ENCODE results near the gene STARD3.

Gene STARD3

DNA sequence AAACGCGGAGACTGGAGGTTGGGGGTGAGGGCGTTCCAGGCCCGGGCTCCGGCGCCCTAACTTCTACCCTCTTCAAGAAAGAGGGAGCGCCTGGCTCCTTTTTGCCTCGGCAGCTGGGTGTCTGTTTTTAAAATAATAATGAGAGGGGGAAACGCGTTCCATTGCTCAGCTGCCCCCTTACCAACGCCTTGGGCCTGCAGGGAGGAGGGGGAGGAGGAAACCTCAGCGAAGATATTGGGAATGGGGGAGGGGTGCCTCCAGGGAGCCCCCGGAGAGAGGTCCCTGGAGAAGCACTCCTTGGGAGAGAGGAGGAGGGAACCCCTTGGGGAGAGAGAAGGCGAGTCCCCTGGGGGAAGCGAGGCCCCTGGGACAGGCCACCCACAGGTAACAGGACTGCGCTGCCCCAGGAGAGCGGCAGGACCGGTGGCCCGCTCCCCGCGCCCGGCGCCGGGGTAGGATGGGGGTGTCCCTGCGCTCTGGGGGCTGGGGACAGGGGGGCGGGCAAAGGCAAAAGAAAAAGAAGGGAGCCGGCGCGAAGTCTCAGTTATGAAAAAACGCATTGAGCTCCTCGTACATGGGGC lies 31.9 kb upstream of the STARD3 start:
- no peak for DNase-seq

DNA sequence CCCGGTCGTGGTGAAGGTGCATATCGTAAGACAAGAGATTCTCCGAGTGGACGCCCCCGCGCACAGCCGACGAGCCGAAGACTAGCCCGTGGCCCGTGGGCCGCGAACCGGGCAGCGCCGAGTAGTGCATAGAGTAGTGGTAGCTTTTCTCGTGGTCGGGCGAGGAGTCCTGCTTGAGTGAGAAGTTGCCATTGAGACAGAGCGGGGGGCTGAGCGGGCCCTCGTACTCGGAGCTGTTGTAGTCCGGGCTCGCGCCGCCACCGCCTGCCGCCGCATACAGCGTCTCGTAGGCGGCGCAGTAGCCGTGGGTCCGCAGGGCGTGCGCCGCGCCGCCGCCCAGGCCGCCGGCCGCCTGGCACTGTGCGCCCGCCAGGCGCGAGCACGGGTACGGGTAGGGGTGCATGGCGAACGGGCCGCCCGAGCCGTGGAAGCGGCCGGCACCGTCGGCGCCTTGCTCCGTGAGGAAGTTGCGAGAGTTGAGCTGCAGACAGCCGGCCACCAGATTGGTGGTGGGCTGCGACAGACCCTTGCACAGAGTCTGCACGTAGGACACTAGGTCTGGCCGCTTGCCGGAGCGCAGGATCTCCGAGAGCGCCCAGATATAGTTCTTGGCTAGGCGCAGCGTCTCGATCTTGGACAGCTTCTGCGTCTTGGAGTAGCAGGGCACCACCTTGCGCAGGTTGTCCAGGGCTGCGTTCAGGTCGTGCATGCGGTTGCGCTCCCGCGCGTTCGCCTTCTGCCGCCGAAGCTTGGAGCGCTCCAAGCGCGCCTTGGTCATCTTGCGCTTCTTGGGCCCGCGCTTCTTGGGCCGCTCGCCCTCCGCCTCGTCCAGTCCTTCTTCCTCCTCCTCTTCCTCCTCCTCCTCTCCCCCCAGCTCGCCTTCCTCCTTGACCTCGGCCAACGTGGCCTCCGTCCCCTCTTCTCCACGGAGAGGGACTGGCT lies 31.2 kb upstream of the STARD3 start:
- no peak for DNase-seq

DNA sequence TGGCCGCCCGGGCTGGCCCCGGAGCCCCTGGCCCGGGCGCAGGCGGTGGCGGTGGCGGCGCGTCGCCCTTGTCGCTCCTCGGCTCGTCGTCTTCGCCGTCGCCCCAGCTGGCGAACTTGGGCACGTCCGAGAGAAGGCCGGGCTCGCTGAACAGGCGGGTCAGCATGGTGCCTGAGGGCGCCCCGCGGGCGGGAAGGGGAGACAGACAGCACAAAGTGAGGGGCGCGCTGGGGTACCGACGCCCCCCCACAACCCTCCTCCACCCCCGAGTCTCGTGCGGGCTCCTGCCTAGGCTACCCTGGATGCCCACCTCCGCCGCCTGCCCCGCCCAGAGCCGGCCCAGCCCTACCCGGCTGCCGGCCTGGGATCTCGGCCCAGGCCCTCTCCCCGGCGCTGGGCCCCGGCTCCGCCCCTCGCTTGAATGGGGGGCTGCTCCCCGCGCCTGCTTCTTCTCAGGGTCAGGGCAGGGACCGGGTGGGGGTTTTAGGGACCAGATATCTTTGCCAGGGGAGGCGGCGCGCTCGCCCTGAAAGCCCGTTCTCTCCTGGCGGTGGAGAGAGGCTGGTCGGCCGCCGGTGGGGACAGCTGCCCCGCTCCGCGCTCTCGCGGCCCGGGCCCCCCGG lies 30.4 kb upstream of the STARD3 start:
- no peak for DNase-seq

DNA sequence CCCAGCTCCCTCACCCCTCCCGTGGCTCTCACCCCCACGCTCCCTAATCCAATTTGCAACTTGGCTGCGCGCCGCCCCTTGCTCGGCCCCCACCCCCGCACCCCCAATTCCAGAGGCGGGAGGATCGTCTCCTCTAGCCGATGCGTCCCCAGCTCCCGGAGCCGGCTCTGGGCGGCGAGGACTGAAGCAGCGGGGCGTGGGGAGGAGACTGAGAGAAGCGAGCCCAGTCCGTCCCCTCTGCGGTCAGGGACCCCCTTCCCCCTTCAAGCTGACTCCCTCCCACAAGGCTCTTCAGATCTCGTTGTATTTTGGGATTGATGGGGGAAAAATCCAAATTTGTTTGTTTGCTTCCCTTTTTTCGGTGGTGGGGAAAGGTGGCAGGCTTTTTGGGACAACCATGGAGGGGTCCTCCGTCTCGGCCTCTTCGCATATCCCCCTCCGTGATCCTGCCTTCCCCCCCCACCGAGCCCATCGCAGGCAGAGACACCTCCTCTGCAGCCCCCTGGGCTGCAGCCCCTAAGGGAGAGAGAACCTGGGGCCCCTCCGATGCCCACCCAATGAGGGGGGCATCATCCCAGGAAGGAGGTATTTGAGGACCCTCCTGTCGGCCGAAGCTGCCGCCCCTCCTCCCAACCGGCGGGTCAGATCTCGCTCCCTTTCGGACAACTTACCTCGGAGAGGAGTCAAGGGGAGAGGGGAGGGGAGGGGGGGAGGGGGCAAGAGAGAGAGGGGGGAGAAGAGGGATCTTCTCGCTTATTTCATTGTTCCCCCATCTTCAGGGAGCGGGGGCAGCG lies 29.7 kb upstream of the STARD3 start:
- no peak for DNase-seq

DNA sequence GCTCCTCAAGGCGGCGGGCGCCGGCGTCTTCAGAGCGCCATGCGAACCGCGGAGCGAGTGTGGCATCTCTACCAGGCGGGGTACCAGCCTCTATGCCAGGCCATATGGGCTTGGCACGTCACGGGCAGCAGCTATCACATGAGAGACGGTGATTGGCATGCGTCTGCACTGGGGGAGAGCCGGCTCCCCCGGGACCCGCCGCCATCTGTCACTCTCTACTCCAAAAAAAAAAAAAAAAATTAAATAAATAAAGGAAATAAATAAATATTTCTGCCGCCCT lies 29.2 kb upstream of the STARD3 start, which contains the start of gene NEUROD2:
Gene NEUROD2 (minus strand): TSS at position 70 of the 280 bp plus-strand sequence. CDS start 1,321 bp downstream, outside the sequence.
- no peak for DNase-seq

DNA sequence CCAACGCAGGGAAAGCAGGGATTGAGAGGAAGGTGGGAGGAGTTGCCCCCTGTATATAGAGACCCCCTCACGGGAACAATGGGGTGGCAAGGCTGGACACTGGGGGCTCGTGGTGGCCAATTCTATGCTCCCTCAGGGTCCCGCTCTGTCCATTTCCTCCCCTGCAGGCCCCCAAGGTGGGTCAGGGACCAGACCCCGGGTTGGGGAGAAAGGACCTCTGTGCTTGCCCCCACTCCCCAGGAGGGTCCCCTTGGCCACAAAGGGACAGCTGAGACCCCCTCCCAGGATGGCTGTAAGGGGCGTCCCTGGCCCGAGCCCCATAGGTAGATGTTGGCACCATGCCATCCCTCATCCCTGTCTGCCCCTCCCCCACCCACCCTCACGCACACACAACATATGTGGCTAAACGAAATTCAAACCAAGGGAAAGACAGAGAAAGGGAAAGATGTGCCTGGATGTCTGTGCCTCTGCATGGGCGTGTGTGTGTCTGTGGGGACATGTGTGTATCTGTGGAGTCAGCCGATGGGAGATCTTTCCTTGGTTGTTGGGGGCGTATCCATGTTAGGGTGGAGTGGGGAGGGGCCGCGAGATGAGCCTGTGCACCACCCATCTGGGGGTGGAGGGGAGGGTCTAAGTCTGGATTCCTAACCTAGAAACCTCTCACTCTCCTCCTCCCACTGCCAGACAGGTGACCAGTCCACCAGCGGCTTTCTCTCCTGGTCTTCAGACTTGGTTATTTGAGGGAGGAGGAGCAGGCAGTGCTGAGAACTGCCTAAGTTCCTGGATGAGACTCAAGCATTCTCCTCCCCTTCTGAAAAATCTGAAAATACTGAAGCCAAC lies 28.6 kb upstream of the STARD3 start:
- no peak for DNase-seq

DNA sequence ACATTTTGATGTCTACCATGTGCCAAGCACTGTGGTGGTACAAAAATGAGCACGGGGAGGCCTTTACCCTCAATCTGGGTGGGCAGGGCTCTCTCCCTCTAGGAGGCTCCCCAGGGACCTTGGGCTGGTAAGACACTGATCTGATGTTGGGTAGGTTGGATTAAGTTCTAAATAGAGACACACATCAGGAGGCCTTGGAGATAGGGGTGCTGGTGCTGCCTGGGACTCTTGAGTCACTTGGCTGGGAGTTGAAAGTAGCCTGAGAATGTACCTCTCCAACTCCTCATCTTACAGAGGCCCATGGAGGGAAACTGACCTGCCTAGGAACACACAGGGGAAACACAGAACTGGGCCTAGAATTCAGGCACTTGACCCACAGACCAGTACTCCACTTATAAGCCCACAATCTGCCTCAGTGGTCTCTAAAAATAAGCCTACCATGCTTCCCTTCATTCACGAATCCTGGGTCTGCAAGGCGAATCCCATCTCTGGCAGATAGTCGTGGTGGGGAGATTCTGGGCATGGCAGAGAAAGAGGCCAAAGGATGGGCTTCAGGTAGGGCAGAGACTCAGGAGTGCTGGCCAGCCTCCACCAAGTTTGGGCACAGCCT lies 27.4 kb upstream of the STARD3 start:
- no peak for DNase-seq

DNA sequence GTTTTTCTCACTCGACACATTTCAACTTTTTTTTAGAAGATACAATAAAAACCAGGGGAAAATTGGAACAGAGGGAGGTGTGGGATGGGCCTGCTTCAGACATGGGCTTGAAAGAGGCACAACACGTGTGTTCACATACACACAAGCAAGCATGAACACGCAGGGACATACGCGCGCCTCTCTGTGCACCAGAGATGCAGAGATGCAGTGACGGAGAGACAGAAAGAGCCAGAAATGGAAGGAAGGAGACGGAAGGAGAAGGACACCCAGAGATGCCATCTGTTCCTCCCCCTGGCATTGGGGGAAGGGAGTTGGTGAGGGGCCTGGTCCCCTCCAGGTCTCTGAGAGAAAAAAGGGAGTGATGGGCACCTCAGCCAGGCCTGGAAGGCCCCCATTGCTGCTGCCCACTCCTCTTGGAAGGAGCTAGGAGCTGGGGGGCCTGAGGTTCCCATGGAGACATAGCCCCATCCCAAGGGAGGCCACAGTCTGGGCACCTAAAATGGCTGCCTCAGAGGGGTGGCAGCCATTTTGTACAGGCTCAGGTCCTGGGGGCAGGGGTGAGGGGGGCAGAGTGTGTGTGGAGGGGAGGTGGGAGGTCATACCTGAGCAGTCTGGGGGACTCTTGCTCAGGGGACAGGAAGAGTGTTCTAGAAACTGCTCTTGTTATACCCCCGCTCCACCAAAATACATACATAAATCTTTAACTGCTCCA lies 25.4 kb upstream of the STARD3 start:
- DNase-seq = no peak

DNA sequence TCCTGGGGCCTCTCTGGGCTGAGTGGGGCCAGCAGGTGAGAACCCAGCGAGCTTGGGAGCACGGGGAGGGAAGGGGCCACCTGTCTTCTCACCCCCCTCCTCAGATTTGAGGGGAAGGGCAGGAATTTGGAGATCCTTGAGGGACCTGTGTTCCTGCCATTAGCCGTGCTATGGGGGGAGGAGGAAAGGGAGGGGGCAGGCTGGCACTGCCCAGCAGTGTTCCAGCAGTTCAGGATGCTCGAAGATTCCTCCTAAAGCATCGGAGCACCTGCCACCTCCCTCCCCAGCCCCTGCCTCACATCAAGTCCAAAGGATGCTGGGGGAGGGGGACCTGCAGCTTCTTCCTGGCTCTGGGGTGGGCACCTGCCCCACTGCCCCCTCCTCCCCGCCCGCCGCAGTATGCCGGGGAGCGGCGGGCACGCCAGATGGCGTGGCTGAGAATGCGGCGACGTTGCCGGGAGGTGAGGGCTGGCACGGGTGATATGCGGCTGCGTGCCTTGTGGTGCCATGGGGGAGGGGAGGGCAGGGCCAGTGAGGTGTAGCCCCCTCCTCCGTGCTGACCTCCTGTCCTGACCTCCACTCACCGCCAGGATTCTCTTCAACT lies 24.6 kb upstream of the STARD3 start:
- no peak for DNase-seq

DNA sequence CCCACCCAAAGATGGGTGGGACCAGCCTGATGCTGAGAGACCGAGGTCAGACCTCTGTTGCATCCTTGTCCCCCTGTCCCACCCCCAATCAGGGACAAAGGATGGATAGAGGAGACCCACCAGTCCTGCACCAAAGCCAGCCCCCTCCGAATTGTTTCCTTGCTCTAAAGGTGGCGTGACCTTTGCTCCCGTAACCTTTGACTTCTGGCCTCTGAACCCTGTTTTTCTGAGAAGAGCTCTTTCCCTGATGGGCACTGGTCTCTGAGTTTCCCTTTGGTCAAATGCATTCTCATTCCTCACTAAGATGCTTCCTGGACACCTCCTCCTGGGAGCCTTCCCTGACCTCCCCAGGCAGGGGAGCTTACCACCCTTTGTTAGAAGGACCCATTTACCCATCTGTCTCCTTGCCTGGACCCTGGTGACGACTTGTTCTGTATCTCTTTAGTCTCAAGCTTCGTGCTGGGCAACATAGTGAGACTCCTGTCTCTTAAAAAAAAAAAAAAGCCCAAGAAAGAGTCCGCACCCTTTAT lies 23.9 kb upstream of the STARD3 start:
- no peak for DNase-seq

DNA sequence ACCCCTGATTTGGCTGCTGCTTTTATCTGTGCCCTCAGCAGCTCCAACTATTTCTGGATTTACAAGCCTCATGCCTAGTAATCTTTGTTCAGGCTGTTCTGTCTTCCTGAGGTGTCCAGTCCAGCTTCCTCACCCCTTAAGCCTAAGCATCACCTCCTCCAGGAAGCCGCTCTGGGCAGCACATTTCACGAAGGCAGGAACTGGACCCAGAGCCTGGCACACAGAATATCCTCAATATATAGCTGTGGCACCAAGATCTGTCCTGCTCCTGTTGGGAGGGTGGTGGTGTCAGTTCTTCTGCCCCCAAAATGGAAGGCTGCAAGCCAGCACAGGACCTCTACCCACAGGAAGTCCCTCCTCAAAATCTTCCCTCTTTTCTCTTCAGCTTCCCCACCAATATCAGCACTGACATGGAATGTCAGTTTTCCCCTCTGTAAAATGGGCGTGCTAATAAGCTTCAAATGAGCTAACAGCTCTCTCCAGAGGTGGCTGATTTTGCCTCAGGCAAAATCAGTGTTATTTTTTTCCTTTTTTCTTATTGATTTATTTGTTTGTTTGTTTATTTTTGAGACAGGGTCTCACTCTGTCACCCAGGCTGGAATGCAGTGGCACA lies 22.3 kb upstream of the STARD3 start:
- no peak for DNase-seq

DNA sequence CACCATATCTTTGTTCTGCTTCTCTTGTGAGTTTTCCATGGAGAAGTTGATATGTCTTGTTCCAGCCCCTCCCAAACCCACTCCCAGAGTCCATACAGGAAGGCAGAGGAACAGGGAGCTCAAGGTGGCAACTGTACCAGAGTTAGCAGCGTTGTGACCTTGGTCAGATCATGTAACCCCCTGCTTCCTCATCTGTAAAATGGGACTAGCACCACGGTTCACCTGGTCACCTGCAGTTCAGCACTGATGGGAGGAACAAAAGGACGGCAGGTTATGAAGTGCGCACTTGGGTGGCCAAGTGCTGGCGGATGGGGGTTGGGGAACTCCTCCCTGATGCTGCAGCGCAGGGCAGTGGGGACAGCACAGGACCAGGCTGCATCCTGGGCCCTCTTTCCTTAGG lies 21.5 kb upstream of the STARD3 start:
- DNase-seq = no peak

DNA sequence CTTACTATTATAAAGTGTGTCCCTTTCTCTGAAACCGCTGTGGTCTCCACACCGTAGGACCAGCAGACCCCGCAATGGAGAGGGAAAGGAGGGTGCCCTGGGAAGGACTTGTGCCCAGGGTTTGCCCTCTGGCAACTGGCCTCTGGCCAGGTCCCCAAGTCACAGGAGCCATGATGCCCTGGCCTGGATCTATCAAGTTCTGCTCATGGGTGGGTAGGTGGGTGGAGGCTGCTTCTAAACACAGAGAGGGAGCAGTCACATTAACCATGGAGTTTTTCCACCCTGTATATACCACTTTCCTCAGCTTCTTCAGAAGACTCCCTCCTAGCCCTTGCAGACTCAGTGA lies 19.9 kb upstream of the STARD3 start:
- DNase-seq = no peak

DNA sequence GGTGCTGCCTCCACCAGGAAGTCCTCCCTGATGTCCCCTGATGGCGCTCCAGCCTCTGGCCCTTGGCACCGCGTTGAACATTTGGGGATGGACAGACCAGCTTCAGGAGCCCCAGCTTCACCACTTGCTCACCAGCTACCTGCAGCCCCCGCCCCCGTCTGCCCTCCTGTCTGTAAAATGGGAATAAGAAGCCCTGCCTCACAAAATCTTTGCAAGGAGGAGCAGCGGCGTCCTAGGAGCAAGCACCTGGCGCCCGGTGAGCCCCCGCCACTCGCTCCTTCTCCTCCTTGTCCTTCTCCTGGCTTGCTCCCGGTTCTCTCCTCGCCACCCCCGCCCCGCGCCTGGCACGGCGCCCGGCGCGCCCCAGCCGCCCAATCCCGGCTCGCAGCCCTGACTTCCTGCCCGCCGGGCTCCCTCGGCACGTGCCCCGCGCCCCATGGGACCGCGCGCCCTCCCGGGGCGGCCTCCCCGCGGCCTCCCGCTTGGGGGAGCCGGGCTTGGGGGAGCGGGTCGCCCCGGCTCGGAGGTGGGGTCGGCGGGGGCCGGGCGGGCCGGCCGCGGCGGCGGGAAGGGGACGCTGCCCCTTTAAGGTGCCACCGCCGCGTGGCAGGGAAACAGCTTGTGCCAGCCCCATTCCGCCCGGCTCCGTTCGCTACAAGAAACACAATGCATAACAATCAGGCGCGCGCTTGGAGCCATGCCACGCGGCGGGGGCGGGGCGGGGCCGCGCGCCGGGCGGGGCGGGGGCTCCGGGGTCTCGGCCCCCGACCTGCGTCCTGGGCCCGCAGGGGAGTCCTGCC lies 19.3 kb upstream of the STARD3 start:
- no peak for DNase-seq

DNA sequence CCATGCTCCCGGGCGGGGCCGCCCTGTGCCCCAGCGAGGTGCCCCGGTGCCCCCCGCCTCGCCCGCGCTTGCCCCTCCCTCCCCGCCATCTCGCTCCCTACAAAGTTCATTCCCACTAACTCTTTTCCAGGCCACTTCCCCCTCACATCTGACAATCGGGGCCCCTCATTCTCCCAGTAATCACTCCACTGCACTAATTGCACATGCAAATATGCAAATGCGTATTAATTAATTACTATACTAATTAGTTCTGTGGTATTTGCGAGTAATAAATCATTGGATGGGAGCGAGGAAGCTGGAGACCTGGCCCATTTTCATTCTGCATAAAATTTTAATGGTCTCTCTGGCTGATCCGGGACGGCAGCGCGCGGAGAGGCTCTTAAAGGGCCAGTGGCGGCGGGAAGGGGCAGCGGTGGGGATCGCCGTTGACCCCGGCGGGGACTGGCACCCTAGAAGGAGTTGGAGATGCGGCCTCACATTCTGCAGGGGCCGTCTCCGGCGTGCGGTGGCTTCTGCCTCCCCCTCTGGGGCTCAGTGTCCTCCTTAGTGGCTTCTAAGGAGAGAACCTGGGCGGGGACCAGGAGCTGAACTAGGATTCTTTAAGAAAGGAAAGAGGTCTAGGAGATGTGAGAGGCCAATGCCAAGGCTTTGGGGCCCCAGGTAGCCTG lies 18.6 kb upstream of the STARD3 start:
- no peak for DNase-seq

DNA sequence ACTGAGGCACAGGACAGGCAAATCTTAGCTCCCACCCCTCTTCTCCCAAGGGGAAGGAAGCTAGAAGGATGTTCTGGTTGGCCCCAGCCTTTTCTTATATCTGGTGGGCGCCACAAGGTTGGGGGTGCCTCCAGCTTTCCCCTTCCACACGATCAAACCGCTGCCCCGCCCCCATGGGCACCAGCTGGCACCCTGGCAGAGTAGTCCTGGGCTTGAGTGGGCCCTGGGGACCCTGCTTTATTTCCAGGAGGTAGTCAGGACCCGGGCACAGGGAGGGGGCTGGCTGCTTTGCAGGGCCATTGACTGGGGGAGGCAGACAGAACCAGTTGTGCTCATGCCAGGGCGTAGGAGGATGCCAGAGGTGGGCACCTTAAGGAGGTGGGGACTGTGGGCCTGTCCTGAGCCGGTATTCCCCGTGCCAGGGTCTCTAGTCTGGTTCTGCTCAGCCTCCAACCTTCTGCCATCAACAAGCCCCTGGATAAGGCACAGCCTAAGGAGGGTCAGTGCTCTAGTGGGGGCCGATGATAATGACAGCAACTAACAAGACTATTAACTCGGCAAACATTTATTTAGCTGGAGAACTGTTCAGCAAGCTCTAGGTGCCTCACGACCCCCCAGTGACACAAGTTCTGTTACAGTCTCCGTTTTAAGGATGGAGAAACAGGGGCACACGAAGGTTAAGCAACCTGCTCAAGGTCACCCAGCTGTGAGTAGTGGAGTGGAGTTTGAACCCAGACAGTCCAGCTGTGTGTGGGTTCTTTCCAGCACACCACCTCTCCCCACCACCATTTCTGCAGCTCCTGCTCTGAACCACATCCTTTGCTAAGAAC lies 17.8 kb upstream of the STARD3 start:
- DNase-seq = no peak

DNA sequence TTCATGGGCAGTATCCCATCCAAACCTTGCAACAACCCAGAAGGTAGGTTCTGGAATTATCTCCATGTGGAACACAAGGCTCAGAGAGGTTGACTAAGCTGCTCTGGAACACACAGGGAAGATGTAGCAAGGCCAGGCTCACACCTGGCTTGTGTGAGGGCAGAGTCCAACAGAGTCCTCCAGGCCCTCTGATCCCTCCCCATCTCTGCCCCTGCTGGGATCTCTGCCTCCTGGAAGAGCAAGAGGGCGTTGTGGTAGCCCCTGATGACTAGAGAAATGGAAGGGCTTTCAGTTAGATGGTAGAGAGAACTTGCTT lies 17.2 kb upstream of the STARD3 start:
- no peak for DNase-seq

Measured in SIG-M5 (cell line).